HL-60 (cell line): Measurements from ENCODE around the gene SLC20A1.
"Not testable (repeated sequence)": the region's sequence is repeated elsewhere in the genome, so short reads cannot be mapped to it uniquely, and the experiment has no call there.

Experiments
- DNase-seq, 2 experiments: peaks; one replicate each; pipeline ENCODE4 v3.0.0-alpha.2; 2010 to 2020; ENCODE audit warnings: low read depth in 1 of 2, low spot score in 1 of 2
- H3K27ac ChIP-seq: fragments of 250-450 bp; sonication (Bioruptor Pico); replicated peaks from 2 replicates; pipeline ENCODE4 v1.5.1; 2020; ENCODE audit warnings: mild to moderate bottlenecking, moderate library complexity
- H3K27me3 ChIP-seq: fragments of 250-450 bp; sonication (Bioruptor Pico); 2 replicates; pipeline ENCODE4 v1.5.1; 2021; ENCODE audit warnings: mild to moderate bottlenecking, moderate library complexity; ENCODE audit not compliant: insufficient read depth, poor library complexity, severe bottlenecking
- H3K4me3 ChIP-seq: replicated peaks from 2 replicates; pipeline ENCODE4 v1.5.1; 2011; ENCODE audit warnings: mild to moderate bottlenecking, control low read depth, low read length; ENCODE audit not compliant: insufficient read depth
- CTCF ChIP-seq: IDR thresholded peaks from one replicate; pipeline ENCODE4 v1.5.1; 2011; ENCODE audit warnings: low read length, control low read depth, inconsistent platforms; ENCODE audit not compliant: insufficient read depth
- GABPA ChIP-seq: IDR thresholded peaks from 2 replicates; pipeline ENCODE4 v1.6.1; 2012; ENCODE audit warnings: low read depth
- POLR2AphosphoS5 ChIP-seq: IDR thresholded peaks from 2 replicates; pipeline ENCODE4 v1.6.1; 2012; ENCODE audit warnings: low read depth
- REST ChIP-seq: IDR thresholded peaks from 2 replicates; pipeline ENCODE4 v1.6.1; 2012; ENCODE audit warnings: low read depth; ENCODE audit not compliant: insufficient replicate concordance
- SPI1 ChIP-seq: IDR thresholded peaks from 2 replicates; pipeline ENCODE4 v1.6.1; 2012; ENCODE audit warnings: low read depth, mild to moderate bottlenecking, borderline replicate concordance

Gene SLC20A1

GRCh38 chr2:112614201-112614840 lies 31.4 kb upstream of the SLC20A1 start:
- H3K27me3 ChIP-seq, result no peaks in the 10 kb centered on the region
- TF ChIP-seq POLR2AphosphoS5 (no peak), CTCF (no peak), SPI1 (no peak), REST (no peak), GABPA (no peak)
- H3K27ac ChIP-seq, result no peak overlapping the region
- DNase-seq, result no peak
- no peak overlapping the region for H3K4me3 ChIP-seq

GRCh38 chr2:112615051-112615450 lies 30.7 kb upstream of the SLC20A1 start:
- no peaks in the 10 kb centered on the region for H3K27me3 ChIP-seq
- no peak overlapping the region for H3K27ac ChIP-seq
- H3K4me3 ChIP-seq, result no peak overlapping the region

GRCh38 chr2:112615798-112616197 lies 29.9 kb upstream of the SLC20A1 start:
- DNase-seq, H3K4me3 ChIP-seq, H3K27me3 ChIP-seq, H3K27ac ChIP-seq: not testable (repeated sequence)

More at GRCh38 chr2:112615051-112615450, 30.7 kb upstream of the SLC20A1 start:
- DNase-seq, result no peak
- TF ChIP-seq GABPA (no peak), SPI1 (no peak), CTCF (no peak), REST (no peak), POLR2AphosphoS5 (no peak)

GRCh38 chr2:112618383-112618782 lies 27.4 kb upstream of the SLC20A1 start:
- DNase-seq, result no peak
- H3K27ac ChIP-seq, result no peak overlapping the region
- no peak overlapping the region for H3K4me3 ChIP-seq
- no peaks in the 10 kb centered on the region for H3K27me3 ChIP-seq
- TF ChIP-seq POLR2AphosphoS5, result no peak

- DNase-seq, result no peak
- Histone ChIP-seq H3K27ac (no peak overlapping the region), H3K4me3 (no peak overlapping the region), H3K27me3 (no peaks in the 10 kb centered on the region)
- TF ChIP-seq SPI1 (no peak), POLR2AphosphoS5 (no peak), REST (no peak), GABPA (no peak), CTCF (no peak)
These were observed 23.8 kb upstream of the SLC20A1 start for GRCh38 chr2:112621790-112622527.
